Thyroid gland (tissue), 4 donors: Measurements from ENCODE around the gene RPA3. TPM values are rescaled to one million over a fixed set of nuclear protein-coding genes. Genes with fewer than 3 reads are reported as not detected.

Experiments used
- DNase-seq, 2 donors: peaks; one replicate each; pipeline ENCODE4 v3.0.0-alpha.2; 2019
- H3K27ac ChIP-seq, 3 donors: fragments of 200-600 bp; sonication (generic); 1 replicate in 2 of 3; 2 replicates in 1 of 3; pipeline ENCODE4 v1.5.1; 2016 to 2019; ENCODE audit warnings: mild to moderate bottlenecking in 1 of 3, moderate library complexity in 1 of 3
- H3K27me3 ChIP-seq: fragments of 200-600 bp; sonication (generic); one replicate; pipeline ENCODE4 v1.5.1; 2019
- H3K36me3 ChIP-seq, 2 donors: fragments of 200-600 bp; sonication (generic); one replicate each; pipeline ENCODE4 v1.5.1; 2016 to 2019
- H3K4me1 ChIP-seq, 2 donors: fragments of 200-600 bp; sonication (generic); one replicate each; pipeline ENCODE4 v1.5.1; 2017 to 2019
- H3K4me3 ChIP-seq, 3 donors: fragments of 200-600 bp; sonication (generic); replicated peaks in 1 of 3; 1 replicate in 2 of 3; 2 replicates in 1 of 3; pipeline ENCODE4 v1.5.1; 2016; ENCODE audit warnings: mild to moderate bottlenecking in 1 of 3
- H3K9me3 ChIP-seq: fragments of 200-600 bp; sonication (generic); one replicate; pipeline ENCODE4 v1.5.1; 2017
- POLR2A ChIP-seq, 2 donors: fragments of 450-650 bp; IDR thresholded peaks; one replicate each; pipeline ENCODE4 v1.6.1; 2017; ENCODE audit warnings: antibody characterized with exemption in 2 of 2, mild to moderate bottlenecking in 2 of 2, moderate library complexity in 1 of 2
- WGBS, 2 donors: methylation state at CpG; one replicate each; pipeline ENCODE4 v1.1.5; 2017; 5-methylcytosine and 5-hydroxymethylcytosine counted together
- intact Hi-C: fragments of 100-400 bp; cut with DNase I; formaldehyde crosslinking; loops from one replicate; pipeline ENCODE4 v1.15.1; 2023
- total RNA-seq, 4 donors: library from RNA; depleted of rRNA; stranded (reverse); fragments of >200 nt; gene quantifications; one replicate each; pipeline ENCODE4 v1.2.3, GENCODE V29; 2016
- TF ChIP-seq, protein P1 (sequence below), 6 experiments: fragments of 200-600 bp in 3 of 6; fragments of 450-650 bp in 3 of 6; sonication (generic) in 3 of 6; IDR thresholded peaks; one replicate each; pipeline ENCODE4 v1.5.1; 2016 to 2019; ENCODE audit warnings: antibody characterized with exemption in 6 of 6, mild to moderate bottlenecking in 2 of 6, inconsistent platforms in 1 of 6, moderate library complexity in 1 of 6

The RPA3 gene
- total RNA-seq, 4 donors from 2014 or later, result 21.9 to 39.1 (median 31.3) TPM

DNA sequence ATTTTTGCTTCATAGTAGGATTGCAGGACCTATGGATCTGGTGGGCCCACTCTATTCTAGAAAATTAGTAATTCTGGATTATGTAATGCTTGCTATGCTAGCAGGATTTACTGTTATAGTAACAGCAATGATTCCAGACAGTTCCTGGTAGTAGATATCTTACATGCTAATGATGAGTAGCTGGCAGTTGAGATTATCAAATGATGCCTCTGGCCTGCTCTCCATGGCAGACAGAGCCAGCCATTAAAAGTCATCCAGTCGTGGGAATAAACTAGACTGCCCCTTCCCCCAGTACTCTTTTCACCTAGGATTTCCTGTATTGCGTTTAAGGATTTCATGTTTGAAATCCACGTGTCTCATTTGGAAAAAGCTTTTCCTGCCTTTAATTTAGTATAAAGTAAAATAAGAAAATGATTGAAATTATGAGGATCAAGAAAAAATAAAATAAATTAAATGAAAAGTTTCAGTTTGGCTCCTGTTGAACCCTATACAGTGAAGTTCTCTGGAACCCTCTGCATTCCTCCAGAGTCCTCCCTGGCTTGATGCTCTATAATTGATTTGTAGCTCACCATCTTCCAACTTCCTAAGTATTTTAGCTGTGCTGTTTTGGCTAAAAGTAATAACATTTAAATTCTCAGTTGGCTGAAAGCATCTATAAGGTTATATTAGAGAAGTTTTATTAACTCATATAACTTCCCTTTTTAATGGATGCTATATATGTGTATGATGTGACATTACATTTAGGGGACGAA lies 63.3 kb downstream of the RPA3 start:
- Histone ChIP-seq H3K4me1 (no peaks in the 10 kb centered on the region), H3K36me3 (no peaks in the 10 kb centered on the region), H3K27ac (no peak overlapping the region), H3K27me3 (no peaks in the 10 kb centered on the region), H3K4me3 (no peak overlapping the region), H3K9me3 (no peaks in the 10 kb centered on the region)
- WGBS, 2 donors, result 73 to 79% methylated on average over 4 of the region's 4 CpGs
- TF ChIP-seq, protein P1, sequence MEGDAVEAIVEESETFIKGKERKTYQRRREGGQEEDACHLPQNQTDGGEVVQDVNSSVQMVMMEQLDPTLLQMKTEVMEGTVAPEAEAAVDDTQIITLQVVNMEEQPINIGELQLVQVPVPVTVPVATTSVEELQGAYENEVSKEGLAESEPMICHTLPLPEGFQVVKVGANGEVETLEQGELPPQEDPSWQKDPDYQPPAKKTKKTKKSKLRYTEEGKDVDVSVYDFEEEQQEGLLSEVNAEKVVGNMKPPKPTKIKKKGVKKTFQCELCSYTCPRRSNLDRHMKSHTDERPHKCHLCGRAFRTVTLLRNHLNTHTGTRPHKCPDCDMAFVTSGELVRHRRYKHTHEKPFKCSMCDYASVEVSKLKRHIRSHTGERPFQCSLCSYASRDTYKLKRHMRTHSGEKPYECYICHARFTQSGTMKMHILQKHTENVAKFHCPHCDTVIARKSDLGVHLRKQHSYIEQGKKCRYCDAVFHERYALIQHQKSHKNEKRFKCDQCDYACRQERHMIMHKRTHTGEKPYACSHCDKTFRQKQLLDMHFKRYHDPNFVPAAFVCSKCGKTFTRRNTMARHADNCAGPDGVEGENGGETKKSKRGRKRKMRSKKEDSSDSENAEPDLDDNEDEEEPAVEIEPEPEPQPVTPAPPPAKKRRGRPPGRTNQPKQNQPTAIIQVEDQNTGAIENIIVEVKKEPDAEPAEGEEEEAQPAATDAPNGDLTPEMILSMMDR (IDR thresholded peaks at IDR 0.05), result no peak
- TF ChIP-seq POLR2A (IDR thresholded peaks at IDR 0.05), result no peak
- intact Hi-C loops, result loop anchor here (10.0 kb wide), 1 partner anchor 540 kb away; no protein-coding TSS in a partner anchor
- DNase-seq, result no peak

DNA sequence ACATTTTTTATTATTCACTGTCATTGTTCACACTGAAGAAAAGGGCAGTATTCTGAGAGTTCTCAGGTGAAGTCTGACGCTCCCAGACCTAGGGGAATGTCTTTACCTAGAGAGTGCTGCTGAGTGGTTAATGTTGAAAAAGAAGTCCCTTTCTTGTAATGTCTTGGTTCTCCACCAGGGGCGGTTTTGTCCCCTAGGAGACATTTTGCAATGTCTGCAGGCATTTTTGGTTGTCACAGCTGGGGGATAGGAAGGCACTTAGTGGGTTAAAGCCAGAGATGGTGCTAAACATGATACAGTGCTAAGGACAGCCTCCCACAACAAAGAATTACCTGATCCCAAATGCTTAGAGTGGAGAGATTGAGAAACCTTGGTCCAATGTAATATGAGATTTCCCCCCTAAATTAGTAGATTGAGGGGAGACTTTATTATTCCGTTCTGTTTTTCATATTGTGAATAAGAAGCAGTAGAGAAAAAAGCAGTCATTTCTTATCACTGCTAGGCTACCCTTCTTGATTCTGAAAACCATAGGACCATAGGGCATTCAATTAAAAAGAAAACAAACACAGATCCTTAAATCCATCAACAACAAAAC lies 64.7 kb downstream of the RPA3 start:
- no peaks in the 10 kb centered on the region for H3K9me3 ChIP-seq
- no peaks in the 10 kb centered on the region for H3K4me1 ChIP-seq
- TF ChIP-seq, protein P1 (IDR thresholded peaks at IDR 0.05), result peak in 2 of 6 experiments; percentile 18 to 47
- TF ChIP-seq POLR2A (IDR thresholded peaks at IDR 0.05), result no peak
- WGBS, 2 donors, result 65 to 72% methylated on average over 3 of the region's 3 CpGs
- no peaks in the 10 kb centered on the region for H3K27me3 ChIP-seq
- H3K27ac ChIP-seq, result no peak overlapping the region
- intact Hi-C loops, result loop anchor here (10.0 kb wide), 1 partner anchor 541 kb away; no protein-coding TSS in a partner anchor
- H3K4me3 ChIP-seq, result no peak overlapping the region
- H3K36me3 ChIP-seq, result no peaks in the 10 kb centered on the region
- DNase-seq, result no peak

DNA sequence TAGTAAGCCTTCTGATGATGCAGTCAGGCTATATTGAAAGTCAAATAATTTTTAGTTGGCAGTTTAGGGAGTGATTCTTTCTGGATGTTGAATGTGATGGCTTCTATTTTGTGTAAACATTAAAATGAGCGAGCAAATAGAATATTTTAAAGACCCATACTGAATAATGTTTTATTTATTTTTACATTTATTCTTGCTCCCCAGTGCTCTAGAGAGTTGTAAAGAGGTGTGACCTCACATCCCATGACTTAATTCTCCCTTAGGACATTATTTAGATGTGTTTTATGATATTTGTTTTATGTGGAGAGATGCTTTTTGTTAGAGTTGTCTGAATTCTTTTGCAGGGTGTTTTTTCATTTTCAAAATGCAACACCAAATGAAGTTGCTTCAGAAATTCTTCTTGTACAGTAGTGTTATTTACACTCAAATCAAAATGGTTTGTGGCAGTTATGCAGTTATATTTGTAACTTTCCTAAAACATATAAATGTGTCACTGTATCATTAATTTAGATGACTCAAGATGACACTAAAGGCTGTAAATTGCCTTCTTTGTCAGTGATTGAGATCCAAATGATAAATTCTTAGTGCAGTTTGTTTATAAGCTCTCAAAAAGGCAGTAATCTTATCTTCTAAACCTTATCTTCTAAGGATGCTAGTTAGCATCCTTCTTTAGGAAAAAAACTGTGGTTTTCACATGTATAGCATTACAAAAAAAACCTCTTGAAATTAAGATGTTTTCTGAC lies 65.4 kb downstream of the RPA3 start:
- intact Hi-C loops, result loop anchor here (10.0 kb wide), 1 partner anchor 542 kb away; no protein-coding TSS in a partner anchor
- TF ChIP-seq, protein P1 (IDR thresholded peaks at IDR 0.05), result no peak
- Histone ChIP-seq H3K27me3 (no peaks in the 10 kb centered on the region), H3K4me1 (no peaks in the 10 kb centered on the region), H3K27ac (no peak overlapping the region), H3K9me3 (no peaks in the 10 kb centered on the region), H3K36me3 (no peaks in the 10 kb centered on the region), H3K4me3 (no peak overlapping the region)
- DNase-seq, result no peak
- 89 to 95% methylated on average over 1 of the region's 1 CpG for WGBS, 2 donors

DNA sequence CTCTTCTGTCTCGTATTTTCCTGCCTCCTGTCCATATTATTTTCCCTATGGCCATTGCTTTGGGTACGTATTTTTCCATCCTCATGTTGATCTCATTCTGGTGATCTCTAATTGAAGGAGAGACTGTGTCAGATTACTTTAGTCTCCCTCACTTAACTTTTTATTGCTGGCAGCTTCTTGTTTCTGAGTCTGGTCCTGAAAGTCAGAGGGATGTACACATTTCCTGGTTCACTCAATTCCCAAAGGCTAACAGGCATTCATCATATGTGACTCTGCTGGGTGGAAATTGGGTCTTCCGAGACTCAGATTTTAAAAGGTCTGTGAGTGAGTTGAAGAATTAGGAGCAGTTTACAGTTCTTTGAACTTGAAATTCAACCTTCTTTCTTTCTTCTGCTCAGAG lies 66.9 kb downstream of the RPA3 start:
- no peak overlapping the region for H3K4me3 ChIP-seq
- no peaks in the 10 kb centered on the region for H3K4me1 ChIP-seq
- H3K27ac ChIP-seq, result no peak overlapping the region
- TF ChIP-seq, protein P1 (IDR thresholded peaks at IDR 0.05), result no peak
- TF ChIP-seq POLR2A (IDR thresholded peaks at IDR 0.05), result no peak
- WGBS, 2 donors, result 51 to 83% methylated on average over 3 of the region's 3 CpGs
- intact Hi-C loops, result loop anchor here (10.0 kb wide), 1 partner anchor 543 kb away; no protein-coding TSS in a partner anchor
- DNase-seq, result no peak
- no peaks in the 10 kb centered on the region for H3K27me3 ChIP-seq
- H3K36me3 ChIP-seq, result no peaks in the 10 kb centered on the region
- no peaks in the 10 kb centered on the region for H3K9me3 ChIP-seq
